ENCODE results near the gene USP13.

GRCh38 chr3:179743913-179744312, 91.1 kb downstream of the USP13 start:
- no peak for TF ChIP-seq CTCF (IDR thresholded peaks at IDR 0.05)
- no peak for TF ChIP-seq POLR2A (IDR thresholded peaks at IDR 0.05)

All from adrenal gland (tissue), 5 donors.